ENCODE measurements around the gene HAL.

HAL gene

GRCh38 chr12:95982602-95983001 is 13.5 kb downstream of the HAL start:
- Histone ChIP-seq H3K9ac (ENCODE audit: insufficient read length, low read depth) (no peak overlapping the region), H3K36me3 (ENCODE audit: insufficient read depth, insufficient read length, low read length) (no peaks in the 10 kb centered on the region), H3K27me3 (ENCODE audit: insufficient read depth, insufficient read length) (no peaks in the 10 kb centered on the region), H3K4me1 (ENCODE audit: insufficient read depth, insufficient read length) (peaks cover 9% of the 10 kb centered on the region), H3K4me3 (ENCODE audit: insufficient read length, low read depth) (no peak overlapping the region), H3K9me3 (ENCODE audit: insufficient read depth, low read length) (no peaks in the 10 kb centered on the region)
- no peak for DNase-seq (ENCODE audit: low read depth, low spot score)
- TF ChIP-seq ZNF274 (IDR thresholded peaks at IDR 0.05; ENCODE audit: low read depth, low read length) (no peak), YY1 (IDR thresholded peaks at IDR 0.05; ENCODE audit: insufficient read depth, insufficient read length) (no peak), SUZ12 (IDR thresholded peaks at IDR 0.05; ENCODE audit: extremely low read depth, insufficient read depth, insufficient read length) (no peak)

GRCh38 chr12:95980437-95980836 is 15.7 kb downstream of the HAL start:
- no peak overlapping the region for H3K9ac ChIP-seq (ENCODE audit: insufficient read length, low read depth)
- no peak for DNase-seq (ENCODE audit: low read depth, low spot score)
- no peaks in the 10 kb centered on the region for H3K9me3 ChIP-seq (ENCODE audit: insufficient read depth, low read length)
- H3K27me3 ChIP-seq (ENCODE audit: insufficient read depth, insufficient read length), result no peaks in the 10 kb centered on the region
- peaks cover 3% of the 10 kb centered on the region for H3K4me1 ChIP-seq (ENCODE audit: insufficient read depth, insufficient read length)
- H3K36me3 ChIP-seq (ENCODE audit: insufficient read depth, insufficient read length, low read length), result no peaks in the 10 kb centered on the region
- no peak for TF ChIP-seq YY1 (IDR thresholded peaks at IDR 0.05; ENCODE audit: insufficient read depth, insufficient read length)
- no peak for TF ChIP-seq SUZ12 (IDR thresholded peaks at IDR 0.05; ENCODE audit: extremely low read depth, insufficient read depth, insufficient read length)
- no peak for TF ChIP-seq ZNF274 (IDR thresholded peaks at IDR 0.05; ENCODE audit: low read depth, low read length)
- no peak overlapping the region for H3K4me3 ChIP-seq (ENCODE audit: insufficient read length, low read depth)

GRCh38 chr12:95978774-95979173 is 17.4 kb downstream of the HAL start:
- Histone ChIP-seq H3K4me3 (ENCODE audit: insufficient read length, low read depth) (no peak overlapping the region), H3K4me1 (ENCODE audit: insufficient read depth, insufficient read length) (peaks cover 3% of the 10 kb centered on the region)
- TF ChIP-seq YY1 (IDR thresholded peaks at IDR 0.05; ENCODE audit: insufficient read depth, insufficient read length) (no peak), ZNF274 (IDR thresholded peaks at IDR 0.05; ENCODE audit: low read depth, low read length) (no peak), SUZ12 (IDR thresholded peaks at IDR 0.05; ENCODE audit: extremely low read depth, insufficient read depth, insufficient read length) (no peak)

GRCh38 chr12:95978351-95978750 is 17.8 kb downstream of the HAL start:
- no peak overlapping the region for H3K9ac ChIP-seq (ENCODE audit: insufficient read length, low read depth)
- no peak for DNase-seq (ENCODE audit: low read depth, low spot score)
- no peaks in the 10 kb centered on the region for H3K36me3 ChIP-seq (ENCODE audit: insufficient read depth, insufficient read length, low read length)
- H3K9me3 ChIP-seq (ENCODE audit: insufficient read depth, low read length), result no peaks in the 10 kb centered on the region
- H3K27me3 ChIP-seq (ENCODE audit: insufficient read depth, insufficient read length), result no peaks in the 10 kb centered on the region
- H3K4me3 ChIP-seq (ENCODE audit: insufficient read length, low read depth), result no peak overlapping the region
- TF ChIP-seq YY1 (IDR thresholded peaks at IDR 0.05; ENCODE audit: insufficient read depth, insufficient read length) (no peak), SUZ12 (IDR thresholded peaks at IDR 0.05; ENCODE audit: extremely low read depth, insufficient read depth, insufficient read length) (no peak), ZNF274 (IDR thresholded peaks at IDR 0.05; ENCODE audit: low read depth, low read length) (no peak)
- H3K4me1 ChIP-seq (ENCODE audit: insufficient read depth, insufficient read length), result peaks cover 3% of the 10 kb centered on the region

More at GRCh38 chr12:95978774-95979173, 17.4 kb downstream of the HAL start:
- Histone ChIP-seq H3K9me3 (ENCODE audit: insufficient read depth, low read length) (no peaks in the 10 kb centered on the region), H3K9ac (ENCODE audit: insufficient read length, low read depth) (no peak overlapping the region), H3K36me3 (ENCODE audit: insufficient read depth, insufficient read length, low read length) (no peaks in the 10 kb centered on the region), H3K27me3 (ENCODE audit: insufficient read depth, insufficient read length) (no peaks in the 10 kb centered on the region)
- no peak for DNase-seq (ENCODE audit: low read depth, low spot score)

- DNase-seq (ENCODE audit: low read depth, low spot score), result no peak
- Histone ChIP-seq H3K9me3 (ENCODE audit: insufficient read depth, low read length) (no peaks in the 10 kb centered on the region), H3K36me3 (ENCODE audit: insufficient read depth, insufficient read length, low read length) (no peaks in the 10 kb centered on the region), H3K4me3 (ENCODE audit: insufficient read length, low read depth) (no peak overlapping the region), H3K4me1 (ENCODE audit: insufficient read depth, insufficient read length) (peaks cover 3% of the 10 kb centered on the region), H3K27me3 (ENCODE audit: insufficient read depth, insufficient read length) (no peaks in the 10 kb centered on the region), H3K9ac (ENCODE audit: insufficient read length, low read depth) (no peak overlapping the region)
- TF ChIP-seq YY1 (IDR thresholded peaks at IDR 0.05; ENCODE audit: insufficient read depth, insufficient read length) (no peak), ZNF274 (IDR thresholded peaks at IDR 0.05; ENCODE audit: low read depth, low read length) (no peak), SUZ12 (IDR thresholded peaks at IDR 0.05; ENCODE audit: extremely low read depth, insufficient read depth, insufficient read length) (no peak)
These were observed 18.3 kb downstream of the HAL start for GRCh38 chr12:95977764-95978305.

GRCh38 chr12:95976416-95976832 is 19.7 kb downstream of the HAL start:
- TF ChIP-seq SUZ12 (IDR thresholded peaks at IDR 0.05; ENCODE audit: extremely low read depth, insufficient read depth, insufficient read length) (no peak), ZNF274 (IDR thresholded peaks at IDR 0.05; ENCODE audit: low read depth, low read length) (no peak), YY1 (IDR thresholded peaks at IDR 0.05; ENCODE audit: insufficient read depth, insufficient read length) (no peak)
- H3K36me3 ChIP-seq (ENCODE audit: insufficient read depth, insufficient read length, low read length), result no peaks in the 10 kb centered on the region
- peak; percentile 40 for DNase-seq (ENCODE audit: low read depth, low spot score)

GRCh38 chr12:95975491-95975890 is 20.7 kb downstream of the HAL start:
- H3K9me3 ChIP-seq (ENCODE audit: insufficient read depth, low read length), result no peaks in the 10 kb centered on the region
- DNase-seq (ENCODE audit: low read depth, low spot score), result no peak
- no peaks in the 10 kb centered on the region for H3K36me3 ChIP-seq (ENCODE audit: insufficient read depth, insufficient read length, low read length)
- no peak overlapping the region for H3K9ac ChIP-seq (ENCODE audit: insufficient read length, low read depth)
- H3K27me3 ChIP-seq (ENCODE audit: insufficient read depth, insufficient read length), result no peaks in the 10 kb centered on the region
- TF ChIP-seq ZNF274 (IDR thresholded peaks at IDR 0.05; ENCODE audit: low read depth, low read length), result no peak
- TF ChIP-seq SUZ12 (IDR thresholded peaks at IDR 0.05; ENCODE audit: extremely low read depth, insufficient read depth, insufficient read length), result no peak
- TF ChIP-seq YY1 (IDR thresholded peaks at IDR 0.05; ENCODE audit: insufficient read depth, insufficient read length), result no peak
- H3K4me1 ChIP-seq (ENCODE audit: insufficient read depth, insufficient read length), result peaks cover 3% of the 10 kb centered on the region
- H3K4me3 ChIP-seq (ENCODE audit: insufficient read length, low read depth), result no peak overlapping the region

More at GRCh38 chr12:95976416-95976832, 19.7 kb downstream of the HAL start:
- Histone ChIP-seq H3K4me3 (ENCODE audit: insufficient read length, low read depth) (no peak overlapping the region), H3K9me3 (ENCODE audit: insufficient read depth, low read length) (no peaks in the 10 kb centered on the region), H3K27me3 (ENCODE audit: insufficient read depth, insufficient read length) (no peaks in the 10 kb centered on the region), H3K9ac (ENCODE audit: insufficient read length, low read depth) (no peak overlapping the region), H3K4me1 (ENCODE audit: insufficient read depth, insufficient read length) (peaks cover 3% of the 10 kb centered on the region)
